RKO (cell line): Measurements from ENCODE around the gene RAD21L1.
A peak's percentile ranks its signal among the peaks of the same experiment; 100 is the strongest.
"Not testable (repeated sequence)": the region's sequence is repeated elsewhere in the genome, so short reads cannot be mapped to it uniquely, and the experiment has no call there.

Experiments used
- DNase-seq: peaks from one replicate; pipeline ENCODE4 v3.0.0-alpha.2; 2016; ENCODE audit warnings: low spot score

RAD21L1 gene

DNA sequence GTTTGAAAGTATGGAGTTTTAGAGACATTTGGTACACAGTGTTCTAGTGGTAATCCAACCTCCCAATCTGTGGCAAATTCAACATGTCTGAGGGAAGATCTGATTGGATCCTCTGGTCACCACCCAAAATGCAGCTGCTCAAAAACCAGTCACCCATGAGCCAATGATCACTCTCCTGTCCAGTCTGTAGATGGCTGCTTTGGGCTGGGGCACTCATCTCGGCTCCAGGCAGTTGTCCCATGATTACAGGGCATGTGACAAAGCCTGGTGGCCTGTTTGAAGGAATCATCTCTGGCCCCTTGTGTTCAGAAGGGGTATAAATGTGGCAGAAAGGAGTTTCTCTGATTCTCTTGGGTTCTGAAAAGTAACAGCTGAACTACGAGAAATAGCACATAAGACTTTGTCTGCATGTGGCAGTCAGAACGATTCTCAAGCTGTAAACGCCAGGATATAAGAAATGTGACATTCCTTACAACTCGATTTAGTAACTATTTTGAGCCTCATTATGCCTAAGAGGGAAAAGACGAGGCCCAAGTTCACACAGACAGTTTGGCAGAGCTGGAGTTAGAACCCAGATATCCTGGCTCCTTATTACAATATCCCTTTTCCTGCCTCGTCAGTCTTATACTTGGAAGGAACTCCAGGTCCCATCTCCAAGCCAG, 26.5 kb upstream of the RAD21L1 start:
- no peak for DNase-seq

DNA sequence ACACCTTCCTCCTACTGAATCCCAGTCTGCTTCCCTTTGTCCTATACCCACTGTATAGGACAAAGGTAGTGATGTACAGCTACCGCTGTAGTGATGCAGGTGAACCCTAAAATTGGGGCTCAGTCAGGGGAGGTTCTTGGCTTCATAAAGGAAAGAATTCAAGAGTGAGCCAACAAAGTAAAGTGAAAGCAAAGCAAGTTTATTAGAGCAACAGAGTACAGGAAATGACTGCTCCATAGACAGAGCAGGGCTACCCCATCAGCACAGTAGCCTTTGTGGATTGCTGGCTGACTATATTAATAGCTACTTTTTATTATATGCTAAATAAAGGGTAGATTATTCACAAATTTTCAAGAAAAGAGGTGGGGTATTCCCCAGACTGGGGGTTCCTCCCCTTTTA, 25.9 kb upstream of the RAD21L1 start:
- no peak for DNase-seq

DNA sequence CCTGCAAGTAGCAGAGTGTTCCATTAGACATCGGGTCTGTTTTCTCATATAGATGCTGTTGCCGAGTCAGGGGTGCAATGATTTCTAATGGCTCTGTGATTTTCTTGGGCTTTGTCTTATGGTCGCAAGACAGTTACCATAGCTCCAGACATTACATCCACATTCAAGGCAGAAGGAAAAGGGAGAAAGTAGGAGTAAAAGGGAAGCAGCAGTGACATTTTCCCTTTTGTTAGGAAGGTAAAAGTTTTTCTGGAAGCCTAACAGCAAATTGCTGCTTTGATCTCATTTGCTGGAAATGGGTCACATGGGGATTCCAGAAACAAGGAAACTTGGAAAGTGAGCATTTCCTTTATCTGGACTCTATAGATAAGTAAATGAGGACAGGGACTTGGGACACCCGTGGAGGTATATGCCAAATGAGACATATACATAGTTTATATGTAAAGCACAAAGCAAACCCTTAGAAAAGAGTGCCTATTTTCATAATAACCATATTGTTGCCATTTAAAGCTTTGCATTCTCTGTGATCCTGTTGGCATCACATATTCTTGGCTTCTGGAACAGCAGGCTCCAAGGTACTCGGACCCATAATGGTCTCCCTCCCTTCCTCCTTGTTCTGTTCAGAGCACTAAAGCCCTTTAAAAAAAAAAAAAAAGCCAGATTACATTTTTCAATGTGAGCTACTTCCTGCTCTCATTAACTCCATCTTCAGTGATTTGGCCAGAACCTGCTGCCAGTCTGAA, 22.9 kb upstream of the RAD21L1 start, which contains the start of gene C20orf202:
Gene C20orf202 (plus strand): TSS at position 693 of the 743 bp plus-strand sequence. CDS start 132 bp downstream, outside the sequence.
- DNase-seq: no peak

DNA sequence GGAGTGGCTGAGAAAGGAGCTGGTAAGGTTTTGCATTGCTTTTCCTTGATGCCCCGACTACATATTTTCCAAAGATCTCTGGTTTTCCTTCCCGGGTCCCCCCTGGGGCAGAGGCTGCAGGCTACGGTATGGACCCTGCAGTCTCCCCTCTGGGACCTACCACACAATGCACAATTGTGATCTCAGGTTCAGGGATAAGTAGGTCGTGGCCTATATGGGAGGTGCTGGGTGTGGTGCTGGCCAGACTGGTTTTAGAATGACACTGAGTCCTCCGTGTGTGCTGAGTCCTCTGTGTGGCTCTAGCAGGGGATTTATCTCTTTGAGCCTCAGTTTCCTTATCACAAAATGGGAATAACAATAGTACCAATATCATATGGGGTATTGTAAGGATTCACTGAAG, 22.2 kb upstream of the RAD21L1 start:
- DNase-seq: no peak

DNA sequence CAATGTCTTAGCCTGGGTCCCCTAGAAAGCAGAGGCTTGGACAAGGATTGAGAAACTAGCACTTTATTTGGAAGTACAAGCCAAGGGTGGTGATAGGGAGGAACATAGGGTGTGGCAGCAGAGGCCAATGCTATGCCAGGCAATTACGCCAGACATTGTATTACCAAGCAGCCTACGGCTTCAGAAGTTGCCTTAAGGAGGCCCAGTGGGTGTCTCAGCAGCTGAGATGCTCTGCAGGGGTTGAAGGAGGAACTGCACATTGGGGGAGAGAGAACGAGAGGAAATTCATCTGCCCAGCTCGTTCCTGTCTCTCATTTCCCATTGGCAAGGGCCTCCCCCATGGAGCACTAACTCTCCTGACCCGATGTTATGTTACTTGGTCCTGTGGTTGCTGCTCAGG, 21.7 kb upstream of the RAD21L1 start:
- DNase-seq: no peak

DNA sequence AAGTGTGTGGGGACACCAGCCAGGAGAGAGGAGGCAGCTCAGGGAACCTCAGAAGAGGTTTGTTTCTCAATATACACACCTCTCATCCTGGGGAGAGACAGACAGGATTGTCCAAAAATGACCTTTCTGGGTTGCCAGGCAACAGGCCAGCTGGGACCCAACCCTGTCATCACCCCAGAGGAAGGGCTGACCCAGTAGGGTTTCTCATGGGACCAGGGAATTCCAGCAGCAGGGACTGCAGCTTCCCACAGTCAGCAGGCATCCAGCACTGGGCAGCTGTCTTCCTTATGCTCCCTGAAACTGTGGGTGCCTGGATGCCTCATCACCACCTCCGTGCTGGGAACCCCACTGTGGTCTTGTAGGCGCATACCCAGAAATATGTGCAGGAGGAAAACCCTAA, 21.3 kb upstream of the RAD21L1 start:
- no peak for DNase-seq

DNA sequence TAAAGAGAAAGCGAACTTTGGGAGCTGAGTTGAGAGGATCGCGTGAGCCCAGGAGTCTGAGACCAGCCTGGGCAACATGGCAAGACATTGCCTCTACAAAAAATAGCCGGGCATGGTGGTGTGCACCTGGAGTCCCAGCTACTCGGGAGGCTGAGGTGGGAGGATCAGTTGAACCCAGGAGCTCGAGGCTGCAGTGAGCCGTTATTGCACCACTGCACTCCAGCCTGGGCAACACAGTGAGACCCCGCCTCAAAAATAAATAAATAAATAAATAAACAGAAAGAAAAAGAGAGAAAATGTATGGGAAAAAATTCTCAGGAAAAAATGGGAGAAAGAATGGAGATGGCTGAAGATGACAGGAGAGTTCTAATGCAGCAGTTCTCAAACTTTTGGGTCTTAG, 20.0 kb upstream of the RAD21L1 start:
- DNase-seq: no peak

DNA sequence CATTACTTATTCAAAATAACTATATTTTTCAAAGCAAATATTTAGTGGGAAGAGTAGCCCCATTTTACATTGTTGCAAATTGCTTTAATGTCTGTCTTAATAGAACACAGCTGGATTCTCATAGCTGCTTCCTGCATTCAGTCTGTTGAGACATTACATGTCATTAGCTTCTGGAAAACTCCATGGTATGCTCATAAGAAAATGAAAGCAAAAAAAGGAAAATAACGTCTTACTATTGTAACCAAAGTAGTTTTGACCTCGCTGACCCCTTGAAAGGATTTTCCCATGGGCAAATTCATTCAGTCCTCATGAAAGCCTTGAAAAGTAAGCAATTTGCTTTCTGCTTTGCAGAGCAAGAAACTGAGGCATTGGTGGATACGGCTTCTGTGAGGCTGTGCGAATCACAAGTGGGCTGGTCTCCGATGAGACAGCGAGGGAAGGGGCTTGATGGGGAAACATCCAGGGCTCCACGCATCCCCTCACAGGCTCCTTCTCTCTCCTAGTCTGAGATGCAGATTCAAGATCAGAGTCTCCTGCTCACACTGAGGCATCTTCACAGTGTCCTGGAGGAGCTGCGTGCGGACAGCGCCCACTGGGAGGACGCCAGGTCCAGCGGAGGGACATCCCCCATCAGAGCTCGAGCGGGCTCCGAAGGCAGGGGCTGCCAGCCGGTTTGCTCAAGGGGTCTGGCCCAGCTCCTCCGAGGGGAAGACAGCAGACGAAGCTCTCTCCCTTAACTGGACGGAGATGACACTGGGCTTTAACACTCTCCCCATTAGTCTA, 19.3 kb upstream of the RAD21L1 start:
- DNase-seq: no peak

DNA sequence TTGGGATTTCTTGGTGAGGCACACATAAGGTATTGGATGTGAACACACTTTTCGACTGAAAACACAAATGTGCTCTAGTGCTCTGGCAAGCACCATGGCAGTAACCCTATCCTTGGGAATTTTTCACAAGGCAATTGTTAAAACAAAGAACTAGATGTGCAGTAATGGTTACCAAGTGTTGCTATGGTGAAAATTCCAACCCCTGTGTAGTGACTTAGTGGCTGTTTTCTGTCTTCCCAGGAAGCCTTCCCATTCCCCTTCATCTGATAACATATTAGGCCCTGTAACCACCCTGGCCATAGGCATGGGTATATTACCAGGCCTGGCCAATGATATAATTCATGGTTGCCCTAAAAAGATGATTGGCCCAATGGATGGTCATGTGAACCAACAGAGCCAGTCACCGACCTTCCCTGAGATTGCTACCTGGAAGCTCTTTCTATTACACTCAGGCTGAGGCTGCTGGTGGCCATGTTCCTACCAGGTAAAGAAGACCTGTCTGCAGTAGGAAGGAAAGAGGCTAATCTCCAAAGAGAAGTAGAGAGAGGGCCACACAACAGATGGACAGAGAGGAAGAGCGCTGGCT, 18.5 kb upstream of the RAD21L1 start:
- no peak for DNase-seq

DNA sequence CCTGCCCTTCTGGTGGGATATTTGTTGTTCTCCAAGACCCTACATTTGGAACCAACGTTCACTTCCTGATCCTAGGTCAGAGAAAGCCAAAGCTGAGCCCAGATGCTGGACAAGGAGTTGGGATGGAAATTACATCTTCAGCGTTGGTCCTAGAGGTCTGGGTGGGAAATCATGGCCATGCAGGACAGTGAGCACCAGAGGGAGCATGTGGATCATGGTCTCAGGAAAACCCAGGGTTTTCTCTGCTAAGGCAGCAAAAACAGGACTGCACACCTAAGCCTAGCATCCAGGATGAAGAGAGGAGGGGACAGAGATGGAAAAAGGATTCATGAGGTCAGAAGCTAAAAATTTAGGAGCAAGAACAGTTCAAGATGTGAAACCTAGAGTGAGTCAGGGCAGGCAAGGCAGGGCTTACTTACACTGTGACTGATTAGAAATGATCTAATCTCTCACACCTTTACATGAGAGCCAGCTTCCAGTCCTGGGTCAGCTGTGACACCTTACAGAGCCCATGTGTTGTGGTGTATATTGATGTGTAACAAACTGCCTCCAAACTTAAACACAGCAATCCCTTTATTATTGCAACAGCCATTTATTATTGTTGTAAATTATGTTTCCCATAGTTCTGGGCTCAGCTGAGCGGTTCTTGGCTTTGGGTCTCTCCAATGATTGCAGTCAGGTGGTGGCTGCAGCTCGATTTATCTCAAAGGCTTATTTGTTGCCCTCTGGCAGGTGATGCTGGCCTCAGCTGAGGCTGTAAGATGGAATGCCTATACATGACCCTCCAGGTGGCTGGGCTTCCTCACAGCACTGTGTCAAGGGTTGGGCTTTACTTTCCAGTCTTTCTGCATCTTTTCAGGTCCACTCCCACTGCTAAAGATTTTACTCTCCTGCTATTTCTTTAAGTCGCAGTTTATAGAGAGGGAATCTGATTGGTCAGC, 16.1 kb upstream of the RAD21L1 start:
- DNase-seq: no peak

DNA sequence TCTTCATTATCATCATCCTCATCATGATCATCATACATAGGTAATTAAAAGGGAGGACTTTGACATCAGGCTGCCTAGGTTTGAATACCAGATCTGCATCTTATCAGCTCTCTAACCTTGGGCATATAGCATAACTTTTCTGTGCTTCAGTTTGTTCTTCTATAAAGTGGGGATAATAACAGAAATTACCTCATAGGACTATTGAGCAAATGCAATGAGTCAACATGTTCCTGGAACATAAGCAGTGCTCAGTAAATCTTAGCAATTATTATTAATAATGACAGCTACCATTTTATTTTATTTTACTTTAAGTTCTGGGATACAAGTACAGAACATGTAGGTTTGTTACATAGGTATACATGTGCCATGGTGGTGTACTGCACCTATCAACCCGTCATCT, 15.3 kb upstream of the RAD21L1 start:
- DNase-seq: no peak

DNA sequence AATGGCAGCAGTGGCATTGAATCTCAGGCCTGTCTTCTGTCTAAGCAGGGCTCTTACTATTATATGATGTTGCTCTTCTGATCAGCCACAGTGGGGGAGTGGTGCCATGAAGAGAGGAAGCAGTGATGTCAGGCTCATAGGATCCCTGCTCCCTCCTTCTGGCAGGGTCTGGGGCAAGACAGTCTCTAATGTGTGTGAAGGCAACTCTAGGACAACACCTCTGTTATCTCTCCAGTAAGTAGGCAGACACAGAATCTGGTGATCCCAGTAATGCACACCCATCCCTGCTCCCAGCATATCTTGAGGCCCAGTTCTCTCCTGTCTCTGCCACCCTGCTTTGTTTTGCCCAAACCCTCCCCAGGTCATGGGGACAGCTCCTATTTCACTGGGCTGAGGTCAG, 13.8 kb upstream of the RAD21L1 start:
- no peak for DNase-seq

DNA sequence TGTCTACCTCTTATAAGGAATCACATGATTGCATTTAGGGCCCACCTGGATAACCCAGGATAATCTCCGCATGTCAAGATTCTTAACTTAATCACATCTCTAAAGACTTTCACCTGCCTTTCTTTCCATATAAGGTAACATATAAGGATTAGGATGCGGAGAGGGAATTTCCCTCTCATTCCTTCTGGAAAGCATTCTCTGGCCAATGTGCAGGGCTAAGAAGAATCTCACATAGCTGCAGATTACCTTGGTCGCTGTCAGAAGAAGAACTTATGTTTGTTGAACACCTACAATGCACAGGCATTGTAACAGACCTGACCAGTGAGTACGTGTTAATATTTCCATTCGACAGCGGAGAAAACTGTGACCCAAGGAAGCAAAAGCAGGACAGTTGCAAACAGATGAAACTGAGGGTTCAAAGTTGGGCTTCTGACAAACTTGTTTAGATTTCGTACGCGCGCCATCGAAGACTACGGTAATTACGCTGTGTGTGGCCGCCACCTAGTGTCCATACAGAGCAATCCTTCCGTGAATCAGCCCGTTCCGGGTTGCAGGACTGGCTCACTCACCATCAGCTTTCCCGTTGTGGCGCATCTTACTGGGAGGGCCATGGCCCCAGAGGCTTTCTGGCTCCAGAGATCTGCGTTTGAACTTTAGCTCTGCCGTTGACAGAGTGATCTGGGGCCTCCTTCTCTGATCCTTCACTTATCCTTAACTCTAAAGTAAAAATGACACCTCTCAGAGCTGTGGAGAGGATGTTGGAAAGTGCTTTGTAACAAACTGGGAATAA, 13.0 kb upstream of the RAD21L1 start:
- DNase-seq: peak; percentile 90

DNA sequence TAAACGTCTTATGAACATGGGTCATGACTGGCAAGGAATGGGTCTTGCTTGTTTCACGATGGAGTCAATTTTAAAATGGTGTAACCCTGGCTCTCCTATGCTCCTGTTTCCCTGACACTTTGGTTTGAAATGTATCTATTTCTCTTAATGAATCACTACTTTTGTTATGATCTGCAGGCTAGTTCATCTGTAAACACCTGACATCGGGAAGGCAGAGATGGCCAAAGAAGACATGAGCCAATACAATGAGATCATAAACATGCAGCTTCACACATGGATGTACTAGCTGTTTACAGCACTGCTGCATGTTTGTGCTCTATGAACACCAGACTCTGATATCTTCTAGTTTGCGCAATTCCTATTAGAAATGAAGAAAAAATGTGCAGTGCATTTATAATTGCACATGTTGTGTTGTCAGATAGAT, 11.0 kb upstream of the RAD21L1 start:
- DNase-seq: no peak

DNA sequence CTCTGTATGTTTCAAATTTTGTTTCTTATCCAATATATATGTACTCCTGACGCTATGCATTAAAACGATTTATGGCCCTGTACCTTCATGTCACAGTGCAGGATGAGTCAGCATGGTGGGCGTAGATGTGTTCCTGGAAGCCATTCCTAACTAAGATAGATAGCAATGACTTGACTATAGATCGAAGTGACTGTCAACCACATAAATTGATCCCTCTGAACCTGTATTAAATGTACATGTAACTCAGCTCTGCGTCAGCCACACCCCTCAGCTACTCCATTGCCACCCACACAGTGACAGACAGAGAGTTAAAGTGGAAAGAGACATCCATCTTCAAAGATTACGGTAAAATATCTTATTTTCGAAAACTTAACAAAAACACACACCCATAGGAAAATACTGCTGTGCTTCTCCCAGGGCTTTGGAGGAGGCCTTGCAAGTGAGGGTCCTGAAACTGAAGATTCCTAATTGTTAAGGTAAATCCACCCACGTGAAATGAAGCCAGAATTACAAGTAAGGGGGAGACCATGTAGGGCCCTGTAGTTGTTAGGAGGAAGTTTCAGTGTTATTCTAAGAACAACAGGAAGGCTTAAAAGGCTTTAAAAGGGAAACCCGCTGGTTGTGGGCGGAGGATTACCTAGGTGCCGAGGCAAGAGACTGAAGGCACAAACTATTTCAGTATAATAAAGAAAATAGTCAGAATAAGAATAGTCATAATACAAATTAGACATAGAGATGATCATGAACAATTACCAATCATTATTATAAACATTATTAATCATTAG, 10.3 kb upstream of the RAD21L1 start:
- DNase-seq: no peak

DNA sequence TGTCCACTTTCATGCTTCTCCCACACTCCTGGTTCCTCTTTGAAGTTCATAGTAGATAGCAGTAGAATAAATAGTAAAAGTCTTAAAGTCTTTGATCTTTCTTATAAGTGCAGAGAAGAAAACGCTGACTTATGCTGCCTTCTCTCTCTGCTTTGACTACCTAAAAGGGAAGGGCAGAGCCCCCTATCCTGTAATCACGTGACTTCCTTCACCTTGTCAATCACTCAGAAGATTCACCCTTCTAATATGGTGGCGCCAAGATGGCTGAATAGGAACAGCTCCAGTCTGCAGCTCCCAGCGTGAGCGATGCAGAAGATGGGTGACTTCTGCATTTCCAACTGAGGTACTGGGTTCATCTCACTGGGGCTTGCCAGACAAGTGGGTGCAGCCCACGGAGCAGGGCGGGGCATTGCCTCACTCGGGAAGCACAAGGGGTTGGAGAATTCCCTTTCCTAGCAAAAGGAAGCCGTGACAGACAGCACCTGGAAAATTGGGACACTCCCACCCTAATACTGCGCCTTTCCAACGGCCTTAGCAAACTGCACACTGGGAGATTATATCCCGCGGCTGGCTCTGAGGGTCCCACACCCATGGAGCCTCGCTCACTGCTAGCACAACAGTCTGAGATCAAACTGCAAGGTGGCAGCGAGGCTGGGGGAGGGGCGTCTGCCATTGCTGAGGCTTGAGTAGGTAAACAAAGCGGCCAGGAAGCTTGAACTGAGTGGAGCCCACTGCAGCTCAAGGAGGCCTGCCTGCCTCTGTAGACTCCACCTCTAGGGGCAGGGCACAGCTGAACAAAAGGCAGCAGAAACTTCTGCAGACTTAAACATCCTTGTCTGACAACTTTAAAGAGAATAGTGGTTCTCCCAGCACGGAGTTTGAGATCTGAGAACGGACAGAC, 9.1 kb upstream of the RAD21L1 start:
- not testable (repeated sequence) for DNase-seq

DNA sequence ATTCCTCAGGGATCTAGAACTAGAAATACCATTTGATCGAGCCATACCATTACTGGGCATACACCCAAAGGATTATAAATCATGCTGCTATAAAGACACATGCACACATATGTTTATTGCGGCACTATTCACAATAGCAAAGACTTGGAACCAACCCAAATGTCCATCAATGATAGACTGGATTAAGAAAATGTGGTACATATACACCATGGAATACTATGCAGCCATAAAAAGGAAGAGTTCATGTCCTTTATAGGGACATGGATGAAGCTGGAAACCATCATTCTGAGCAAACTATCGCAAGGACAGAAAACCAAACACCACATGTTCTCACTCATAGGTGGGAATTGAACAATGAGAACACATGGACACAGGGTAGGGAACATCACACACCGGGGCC, 3.1 kb upstream of the RAD21L1 start:
- DNase-seq: not testable (repeated sequence)

DNA sequence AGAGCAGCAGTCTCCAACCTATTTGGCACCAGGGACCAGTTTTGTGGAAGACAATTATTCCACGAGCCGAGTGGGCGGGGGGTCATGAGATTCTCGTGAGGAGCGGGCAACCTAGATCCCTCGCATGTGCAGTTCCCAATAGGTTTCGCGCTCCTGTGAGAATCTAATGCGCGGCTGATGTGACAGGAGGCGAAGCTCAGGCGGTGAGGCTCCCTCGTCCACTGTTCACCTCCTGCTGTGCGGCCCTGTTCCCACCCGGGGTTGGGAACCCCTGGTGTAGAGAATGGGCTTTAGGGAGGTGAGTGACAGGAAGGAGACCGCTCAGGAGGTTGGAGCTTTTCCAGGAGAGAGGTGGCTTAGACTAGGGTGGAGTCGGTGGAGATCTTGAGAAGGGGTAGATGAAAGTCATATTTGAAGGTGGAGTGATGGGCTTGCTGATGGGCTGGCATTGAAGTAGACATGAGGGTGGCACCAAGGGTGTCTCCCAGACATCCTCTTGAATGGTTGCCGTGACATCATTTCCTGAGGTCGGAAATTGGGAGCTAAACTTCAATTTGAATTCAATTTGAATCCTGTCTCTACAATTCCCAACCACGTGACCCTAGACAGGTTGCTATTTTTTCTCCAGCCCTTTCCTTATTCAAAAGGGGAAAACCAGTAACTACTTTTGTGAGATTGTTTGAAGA, 1.5 kb upstream of the RAD21L1 start:
- DNase-seq: no peak
